ENCODE measurements around the gene MBLAC1. TPM values are rescaled to one million over a fixed set of nuclear protein-coding genes. Genes with fewer than 3 reads are reported as not detected.

MBLAC1 gene
- total and polyA plus RNA-seq, 10 of the 15 experiments (the other 5 are each of a cell fraction or from before 2014, with no cell fraction given), result 0.24 to 3.2 (median 1.8) TPM; not detected in 1

DNA sequence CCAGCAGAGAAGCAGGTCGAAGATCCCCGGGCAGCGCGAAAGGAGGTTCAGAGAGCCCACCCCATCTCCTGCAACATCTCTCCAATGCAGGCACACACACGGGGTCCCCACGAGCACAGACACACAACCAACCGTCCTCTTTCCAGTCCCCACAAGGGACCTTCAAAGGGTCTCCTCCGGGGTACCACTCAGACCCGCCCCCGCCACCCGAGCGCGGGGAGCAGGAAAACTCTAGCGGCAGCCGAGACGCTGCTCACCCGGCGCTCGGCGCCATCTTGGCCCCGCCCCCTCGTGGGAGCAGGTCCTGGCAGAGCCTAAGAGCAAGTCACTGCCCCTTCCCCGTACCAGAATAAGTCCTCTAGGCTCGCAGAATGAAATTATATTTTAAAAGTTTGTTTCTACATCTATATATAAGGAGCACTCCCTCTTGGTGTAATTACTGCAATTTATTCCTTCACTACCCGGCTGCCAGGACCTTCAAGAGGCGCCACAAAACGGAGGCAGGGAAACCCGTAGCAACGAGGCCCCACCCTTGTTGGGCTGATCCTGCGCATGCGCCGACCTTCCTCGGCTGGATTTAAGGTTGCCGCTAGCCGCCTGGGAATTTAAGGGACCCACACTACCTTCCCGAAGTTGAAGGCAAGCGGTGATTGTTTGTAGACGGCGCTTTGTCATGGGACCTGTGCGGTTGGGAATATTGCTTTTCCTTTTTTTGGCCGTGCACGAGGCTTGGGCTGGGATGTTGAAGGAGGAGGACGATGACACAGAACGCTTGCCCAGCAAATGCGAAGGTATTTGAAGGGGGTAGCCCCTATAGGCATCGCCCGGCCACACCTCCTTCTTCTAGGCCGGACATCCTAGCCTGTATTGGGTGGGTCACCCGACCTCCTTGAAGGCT, 7.4 kb upstream of the MBLAC1 start, which contains the start of the genes CNPY4 and TAF6 (continued):
- TF ChIP-seq, protein P1, sequence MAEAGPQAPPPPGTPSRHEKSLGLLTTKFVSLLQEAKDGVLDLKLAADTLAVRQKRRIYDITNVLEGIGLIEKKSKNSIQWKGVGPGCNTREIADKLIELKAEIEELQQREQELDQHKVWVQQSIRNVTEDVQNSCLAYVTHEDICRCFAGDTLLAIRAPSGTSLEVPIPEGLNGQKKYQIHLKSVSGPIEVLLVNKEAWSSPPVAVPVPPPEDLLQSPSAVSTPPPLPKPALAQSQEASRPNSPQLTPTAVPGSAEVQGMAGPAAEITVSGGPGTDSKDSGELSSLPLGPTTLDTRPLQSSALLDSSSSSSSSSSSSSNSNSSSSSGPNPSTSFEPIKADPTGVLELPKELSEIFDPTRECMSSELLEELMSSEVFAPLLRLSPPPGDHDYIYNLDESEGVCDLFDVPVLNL (IDR thresholded peaks at IDR 0.05; ENCODE audit: low read depth, low read length), result 0 out of 2 replicates have a peak, but pooled peaks have one; percentile 19
- no peak for TF ChIP-seq MYC (IDR thresholded peaks at IDR 0.05; ENCODE audit: insufficient read depth, insufficient read length, insufficient replicate concordance, low read length, severe bottlenecking)
- peak in 1 of 2 experiments; percentile 79; a peak in 2 of 3 replicates for TF ChIP-seq EGR1 (IDR thresholded peaks at IDR 0.05; ENCODE audit: borderline replicate concordance in 1 of 2, low read depth in 2 of 2, low read length in 2 of 2)
- TF ChIP-seq, protein P2, sequence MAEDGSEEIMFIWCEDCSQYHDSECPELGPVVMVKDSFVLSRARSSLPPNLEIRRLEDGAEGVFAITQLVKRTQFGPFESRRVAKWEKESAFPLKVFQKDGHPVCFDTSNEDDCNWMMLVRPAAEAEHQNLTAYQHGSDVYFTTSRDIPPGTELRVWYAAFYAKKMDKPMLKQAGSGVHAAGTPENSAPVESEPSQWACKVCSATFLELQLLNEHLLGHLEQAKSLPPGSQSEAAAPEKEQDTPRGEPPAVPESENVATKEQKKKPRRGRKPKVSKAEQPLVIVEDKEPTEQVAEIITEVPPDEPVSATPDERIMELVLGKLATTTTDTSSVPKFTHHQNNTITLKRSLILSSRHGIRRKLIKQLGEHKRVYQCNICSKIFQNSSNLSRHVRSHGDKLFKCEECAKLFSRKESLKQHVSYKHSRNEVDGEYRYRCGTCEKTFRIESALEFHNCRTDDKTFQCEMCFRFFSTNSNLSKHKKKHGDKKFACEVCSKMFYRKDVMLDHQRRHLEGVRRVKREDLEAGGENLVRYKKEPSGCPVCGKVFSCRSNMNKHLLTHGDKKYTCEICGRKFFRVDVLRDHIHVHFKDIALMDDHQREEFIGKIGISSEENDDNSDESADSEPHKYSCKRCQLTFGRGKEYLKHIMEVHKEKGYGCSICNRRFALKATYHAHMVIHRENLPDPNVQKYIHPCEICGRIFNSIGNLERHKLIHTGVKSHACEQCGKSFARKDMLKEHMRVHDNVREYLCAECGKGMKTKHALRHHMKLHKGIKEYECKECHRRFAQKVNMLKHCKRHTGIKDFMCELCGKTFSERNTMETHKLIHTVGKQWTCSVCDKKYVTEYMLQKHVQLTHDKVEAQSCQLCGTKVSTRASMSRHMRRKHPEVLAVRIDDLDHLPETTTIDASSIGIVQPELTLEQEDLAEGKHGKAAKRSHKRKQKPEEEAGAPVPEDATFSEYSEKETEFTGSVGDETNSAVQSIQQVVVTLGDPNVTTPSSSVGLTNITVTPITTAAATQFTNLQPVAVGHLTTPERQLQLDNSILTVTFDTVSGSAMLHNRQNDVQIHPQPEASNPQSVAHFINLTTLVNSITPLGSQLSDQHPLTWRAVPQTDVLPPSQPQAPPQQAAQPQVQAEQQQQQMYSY (CRISPR knock-in tag; IDR thresholded peaks at IDR 0.05), result no peak
- no peak for TF ChIP-seq SMC3 (IDR thresholded peaks at IDR 0.05; ENCODE audit: borderline replicate concordance, low read length)
- TF ChIP-seq CEBPB (IDR thresholded peaks at IDR 0.05; ENCODE audit: borderline replicate concordance in 1 of 2, low read depth in 2 of 2, low read length in 2 of 2), result no peak
- no peak for TF ChIP-seq NR2C2 (IDR thresholded peaks at IDR 0.05; ENCODE audit: borderline replicate concordance, control insufficient read depth, insufficient read length, low read depth)
- TF ChIP-seq ZNF622 (IDR thresholded peaks at IDR 0.05), result no peak
- 0 out of 2 replicates have a peak, but pooled peaks have one; percentile 3 for TF ChIP-seq WRNIP1 (IDR thresholded peaks at IDR 0.05; ENCODE audit: borderline replicate concordance, low read depth, low read length)
- TF ChIP-seq BMI1 (IDR thresholded peaks at IDR 0.05; ENCODE audit: borderline replicate concordance), result peak; percentile 96
- peak; percentile 70 for TF ChIP-seq MEF2B (IDR thresholded peaks at IDR 0.05; ENCODE audit: partially characterized antibody, poor library complexity, severe bottlenecking)
- no peak; the same call in 1 of the 2 replicates for TF ChIP-seq FOXM1 (IDR thresholded peaks at IDR 0.05; ENCODE audit: low read depth, low read length)
- peak; percentile 18 for TF ChIP-seq LARP7 (IDR thresholded peaks at IDR 0.05)
- peak; percentile 73; the same call in 1 of the 2 replicates for TF ChIP-seq POLR2AphosphoS5 (IDR thresholded peaks at IDR 0.05; ENCODE audit: low read length)
- TF ChIP-seq NFIC (IDR thresholded peaks at IDR 0.05; ENCODE audit: low read depth, low read length), result no peak
- TF ChIP-seq, protein P3, sequence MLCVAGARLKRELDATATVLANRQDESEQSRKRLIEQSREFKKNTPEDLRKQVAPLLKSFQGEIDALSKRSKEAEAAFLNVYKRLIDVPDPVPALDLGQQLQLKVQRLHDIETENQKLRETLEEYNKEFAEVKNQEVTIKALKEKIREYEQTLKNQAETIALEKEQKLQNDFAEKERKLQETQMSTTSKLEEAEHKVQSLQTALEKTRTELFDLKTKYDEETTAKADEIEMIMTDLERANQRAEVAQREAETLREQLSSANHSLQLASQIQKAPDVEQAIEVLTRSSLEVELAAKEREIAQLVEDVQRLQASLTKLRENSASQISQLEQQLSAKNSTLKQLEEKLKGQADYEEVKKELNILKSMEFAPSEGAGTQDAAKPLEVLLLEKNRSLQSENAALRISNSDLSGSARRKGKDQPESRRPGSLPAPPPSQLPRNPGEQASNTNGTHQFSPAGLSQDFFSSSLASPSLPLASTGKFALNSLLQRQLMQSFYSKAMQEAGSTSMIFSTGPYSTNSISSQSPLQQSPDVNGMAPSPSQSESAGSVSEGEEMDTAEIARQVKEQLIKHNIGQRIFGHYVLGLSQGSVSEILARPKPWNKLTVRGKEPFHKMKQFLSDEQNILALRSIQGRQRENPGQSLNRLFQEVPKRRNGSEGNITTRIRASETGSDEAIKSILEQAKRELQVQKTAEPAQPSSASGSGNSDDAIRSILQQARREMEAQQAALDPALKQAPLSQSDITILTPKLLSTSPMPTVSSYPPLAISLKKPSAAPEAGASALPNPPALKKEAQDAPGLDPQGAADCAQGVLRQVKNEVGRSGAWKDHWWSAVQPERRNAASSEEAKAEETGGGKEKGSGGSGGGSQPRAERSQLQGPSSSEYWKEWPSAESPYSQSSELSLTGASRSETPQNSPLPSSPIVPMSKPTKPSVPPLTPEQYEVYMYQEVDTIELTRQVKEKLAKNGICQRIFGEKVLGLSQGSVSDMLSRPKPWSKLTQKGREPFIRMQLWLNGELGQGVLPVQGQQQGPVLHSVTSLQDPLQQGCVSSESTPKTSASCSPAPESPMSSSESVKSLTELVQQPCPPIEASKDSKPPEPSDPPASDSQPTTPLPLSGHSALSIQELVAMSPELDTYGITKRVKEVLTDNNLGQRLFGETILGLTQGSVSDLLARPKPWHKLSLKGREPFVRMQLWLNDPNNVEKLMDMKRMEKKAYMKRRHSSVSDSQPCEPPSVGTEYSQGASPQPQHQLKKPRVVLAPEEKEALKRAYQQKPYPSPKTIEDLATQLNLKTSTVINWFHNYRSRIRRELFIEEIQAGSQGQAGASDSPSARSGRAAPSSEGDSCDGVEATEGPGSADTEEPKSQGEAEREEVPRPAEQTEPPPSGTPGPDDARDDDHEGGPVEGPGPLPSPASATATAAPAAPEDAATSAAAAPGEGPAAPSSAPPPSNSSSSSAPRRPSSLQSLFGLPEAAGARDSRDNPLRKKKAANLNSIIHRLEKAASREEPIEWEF (IDR thresholded peaks at IDR 0.05; ENCODE audit: insufficient replicate concordance, low read depth, low read length), result peak; percentile 59
- no peak for TF ChIP-seq ZBED1 (IDR thresholded peaks at IDR 0.05; ENCODE audit: borderline replicate concordance)
- TF ChIP-seq ATF7 (IDR thresholded peaks at IDR 0.05; ENCODE audit: low read depth), result peak; percentile 68

Measured in GM12878 (cell line).